Keratinocyte (primary cell): ENCODE results near the gene CNGA3. TPM values are rescaled to one million over a fixed set of nuclear protein-coding genes. Genes with fewer than 3 reads are reported as not detected.
"Not testable (repeated sequence)": the region's sequence is repeated elsewhere in the genome, so short reads cannot be mapped to it uniquely, and the experiment has no call there.

Source experiments
- DNase-seq: peaks from one replicate; pipeline ENCODE4 v3.0.0-alpha.2; 2011; ENCODE audit warnings: low read depth, missing footprints, low spot score
- FAIRE-seq: peaks from 2 replicates; lab custom pipeline; 2011; peaks lifted over from hg19 to GRCh38; lab: Jason Lieb, UNC
- H2AFZ ChIP-seq: 2 replicates; pipeline ENCODE4 v1.6.0; 2012; ENCODE audit warnings: low read length, control low read depth, inconsistent platforms; ENCODE audit not compliant: control insufficient read depth
- H3K27ac ChIP-seq: 2 replicates; pipeline ENCODE4 v1.5.1; 2011; ENCODE audit warnings: low read length; ENCODE audit not compliant: control insufficient read depth, insufficient read depth
- H3K27me3 ChIP-seq: 3 replicates; pipeline ENCODE4 v1.6.0; 2011; ENCODE audit warnings: low read length; ENCODE audit not compliant: control insufficient read depth, insufficient read depth; ENCODE audit errors: extremely low read depth
- H3K36me3 ChIP-seq, 2 experiments: 2 replicates in 1 of 2; 3 replicates in 1 of 2; pipeline ENCODE4 v1.5.1; 2011; ENCODE audit warnings: low read length in 2 of 2, mild to moderate bottlenecking in 1 of 2; ENCODE audit not compliant: control insufficient read depth in 2 of 2, insufficient read depth in 2 of 2; ENCODE audit errors: extremely low read depth in 1 of 2
- H3K4me1 ChIP-seq: 3 replicates; pipeline ENCODE4 v1.5.1; 2011; ENCODE audit warnings: low read length; ENCODE audit not compliant: control insufficient read depth, insufficient read depth; ENCODE audit errors: extremely low read depth
- H3K4me2 ChIP-seq: 3 replicates; pipeline ENCODE4 v1.6.0; 2011; ENCODE audit warnings: low read depth, low read length; ENCODE audit not compliant: control insufficient read depth, insufficient read depth; ENCODE audit errors: extremely low read depth
- H3K4me3 ChIP-seq, 3 experiments: fragments of 200-600 bp in 1 of 3; sonication (generic) in 1 of 3; 2 replicates in 2 of 3; 3 replicates in 1 of 3; pipeline ENCODE4 v1.5.1; 2011 to 2016; ENCODE audit warnings: low read length in 3 of 3, mild to moderate bottlenecking in 3 of 3, control low read depth in 2 of 3, inconsistent platforms in 1 of 3, low read depth in 1 of 3, mixed read lengths in 1 of 3, mixed run types in 1 of 3, moderate library complexity in 1 of 3; ENCODE audit not compliant: control insufficient read depth in 2 of 3, insufficient read depth in 2 of 3; ENCODE audit errors: extremely low read depth in 1 of 3
- H3K79me2 ChIP-seq: 2 replicates; pipeline ENCODE4 v1.6.0; 2012; ENCODE audit warnings: low read length; ENCODE audit not compliant: control insufficient read depth, insufficient read depth
- H3K9ac ChIP-seq: 3 replicates; pipeline ENCODE4 v1.6.0; 2011; ENCODE audit warnings: low read length; ENCODE audit not compliant: control insufficient read depth, insufficient read depth; ENCODE audit errors: extremely low read depth
- H3K9me1 ChIP-seq: 3 replicates; pipeline ENCODE4 v1.6.0; 2011; ENCODE audit warnings: low read length; ENCODE audit not compliant: control insufficient read depth, insufficient read depth; ENCODE audit errors: extremely low read depth
- H3K9me3 ChIP-seq: 2 replicates; pipeline ENCODE4 v1.5.1; 2012; ENCODE audit warnings: low read depth, low read length; ENCODE audit not compliant: control insufficient read depth
- H4K20me1 ChIP-seq: 3 replicates; pipeline ENCODE4 v1.6.0; 2011; ENCODE audit warnings: low read length; ENCODE audit not compliant: control insufficient read depth, insufficient read depth; ENCODE audit errors: extremely low read depth
- EZH2 ChIP-seq: IDR thresholded peaks from one replicate; pipeline ENCODE4 v1.6.1; 2012; ENCODE audit warnings: inconsistent platforms, mild to moderate bottlenecking, low read length, moderate library complexity
- dilution Hi-C: fragments of 300-500 bp; cut with MboI; formaldehyde crosslinking; loops from one replicate; pipeline ENCODE4 v1.7.0; 2020; ENCODE audit warnings: low sequenced_read_pairs; ENCODE audit not compliant: extremely low pct_ligation_motif_present
- polyA plus RNA-seq, 5 experiments: library from polyadenylated mRNA; depleted of rRNA in 3 of 5; stranded (reverse) in 3 of 5; stranded (forward) in 1 of 5; unstranded in 1 of 5; fragments of >200 nt; gene quantifications; 1 replicate in 1 of 5; 2 replicates in 3 of 5; 3 replicates in 1 of 5; pipeline versions ENCODE4 v1.2.1 to v1.2.3, GENCODE V29; 2011 to 2012; ENCODE audit warnings: missing spikeins in 2 of 5, low read depth in 1 of 5, low replicate concordance in 1 of 5
- TF ChIP-seq, protein P1 (sequence below), 3 experiments: IDR thresholded peaks in 1 of 3; conservative IDR thresholded peaks in 1 of 3; optimal IDR thresholded peaks in 1 of 3; 2 replicates in 2 of 3; 3 replicates in 1 of 3; pipeline versions ENCODE3 to v1.5.1; 2011; ENCODE audit warnings: low read length in 3 of 3, mild to moderate bottlenecking in 3 of 3, moderate library complexity in 2 of 3, control low read depth in 1 of 3, inconsistent platforms in 1 of 3; ENCODE audit not compliant: insufficient read depth in 2 of 3; ENCODE audit errors: extremely low read depth in 1 of 3

Gene CNGA3
- polyA plus RNA-seq, 1 donor (not counting 4 experiments of a cell fraction or from before 2014, with no cell fraction given) = 0.01 TPM

GRCh38 chr2:98408155-98408554 is 61.9 kb downstream of the CNGA3 start:
- Histone ChIP-seq H3K27me3 (peaks cover 3% of the 10 kb centered on the region), H3K4me2 (no peak overlapping the region), H3K9ac (no peak overlapping the region), H3K27ac (no peak overlapping the region), H3K36me3 (no peaks in the 10 kb centered on the region), H3K4me1 (no peaks in the 10 kb centered on the region), H2AFZ (no peak overlapping the region), H4K20me1 (no peaks in the 10 kb centered on the region), H3K79me2 (no peaks in the 10 kb centered on the region), H3K9me1 (no peaks in the 10 kb centered on the region), H3K4me3 (no peak overlapping the region), H3K9me3 (no peaks in the 10 kb centered on the region)
- TF ChIP-seq, protein P1, sequence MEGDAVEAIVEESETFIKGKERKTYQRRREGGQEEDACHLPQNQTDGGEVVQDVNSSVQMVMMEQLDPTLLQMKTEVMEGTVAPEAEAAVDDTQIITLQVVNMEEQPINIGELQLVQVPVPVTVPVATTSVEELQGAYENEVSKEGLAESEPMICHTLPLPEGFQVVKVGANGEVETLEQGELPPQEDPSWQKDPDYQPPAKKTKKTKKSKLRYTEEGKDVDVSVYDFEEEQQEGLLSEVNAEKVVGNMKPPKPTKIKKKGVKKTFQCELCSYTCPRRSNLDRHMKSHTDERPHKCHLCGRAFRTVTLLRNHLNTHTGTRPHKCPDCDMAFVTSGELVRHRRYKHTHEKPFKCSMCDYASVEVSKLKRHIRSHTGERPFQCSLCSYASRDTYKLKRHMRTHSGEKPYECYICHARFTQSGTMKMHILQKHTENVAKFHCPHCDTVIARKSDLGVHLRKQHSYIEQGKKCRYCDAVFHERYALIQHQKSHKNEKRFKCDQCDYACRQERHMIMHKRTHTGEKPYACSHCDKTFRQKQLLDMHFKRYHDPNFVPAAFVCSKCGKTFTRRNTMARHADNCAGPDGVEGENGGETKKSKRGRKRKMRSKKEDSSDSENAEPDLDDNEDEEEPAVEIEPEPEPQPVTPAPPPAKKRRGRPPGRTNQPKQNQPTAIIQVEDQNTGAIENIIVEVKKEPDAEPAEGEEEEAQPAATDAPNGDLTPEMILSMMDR (optimal IDR thresholded peaks at IDR 0.05 in 1 of 3, IDR thresholded peaks at IDR 0.05 in 1 of 3, conservative IDR thresholded peaks at IDR 0.05 in 1 of 3; ENCODE audit: extremely low read depth in 1 of 3, insufficient read depth in 2 of 3, low read length in 3 of 3) = no peak
- TF ChIP-seq EZH2 = no peak
- FAIRE-seq (no peak), DNase-seq (no peak)
- dilution Hi-C loops = no loop called here

DNA sequence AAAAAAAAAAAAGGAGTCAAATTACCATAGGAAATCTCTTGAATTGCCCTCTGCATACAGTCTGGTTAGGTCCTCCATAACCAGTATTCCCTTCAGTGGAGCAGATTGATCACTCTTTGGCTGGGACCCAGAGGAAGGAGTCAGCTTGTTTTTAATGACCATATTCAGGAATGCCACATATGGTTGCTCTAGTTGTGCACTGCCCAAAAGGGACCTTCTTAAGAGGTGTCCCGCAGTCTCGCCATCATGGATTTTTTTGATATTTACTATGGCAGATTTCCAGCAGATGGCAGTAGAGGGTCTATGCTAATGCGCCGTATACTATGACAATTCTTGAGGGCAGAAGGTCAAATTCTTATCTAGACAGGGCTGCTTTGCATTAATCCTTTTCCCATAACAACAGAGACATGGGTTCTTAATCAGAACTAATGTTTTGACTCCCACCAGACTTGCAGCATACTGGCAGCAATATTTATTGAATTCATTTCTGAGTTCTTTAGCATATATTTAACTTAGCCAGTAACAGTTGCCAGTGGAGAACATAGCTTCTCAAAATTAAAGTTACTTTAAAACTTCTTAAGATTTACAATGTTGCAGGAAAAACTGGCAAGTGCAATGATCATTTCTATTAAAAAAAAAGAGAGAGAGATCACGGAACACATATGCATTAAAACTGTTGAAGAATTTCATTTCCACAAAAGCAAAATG is 66.6 kb downstream of the CNGA3 start:
- H3K4me3 ChIP-seq = no peak overlapping the region
- no peaks in the 10 kb centered on the region for H3K79me2 ChIP-seq
- TF ChIP-seq, protein P1 (optimal IDR thresholded peaks at IDR 0.05 in 1 of 3, IDR thresholded peaks at IDR 0.05 in 1 of 3, conservative IDR thresholded peaks at IDR 0.05 in 1 of 3; ENCODE audit: extremely low read depth in 1 of 3, insufficient read depth in 2 of 3, low read length in 3 of 3) = peak; percentile 55 to 68 (median 60)
- TF ChIP-seq EZH2 = no peak
- dilution Hi-C loops = no loop called here
- no peak overlapping the region for H2AFZ ChIP-seq
- H3K27me3 ChIP-seq = no peaks in the 10 kb centered on the region
- no peaks in the 10 kb centered on the region for H3K9me3 ChIP-seq
- no peak overlapping the region for H3K27ac ChIP-seq
- H3K4me1 ChIP-seq = no peaks in the 10 kb centered on the region
- H3K9ac ChIP-seq = no peak overlapping the region
- H3K9me1 ChIP-seq = no peaks in the 10 kb centered on the region
- no peaks in the 10 kb centered on the region for H4K20me1 ChIP-seq
- no peaks in the 10 kb centered on the region for H3K36me3 ChIP-seq
- FAIRE-seq = no peak
- H3K4me2 ChIP-seq = no peak overlapping the region
- DNase-seq = no peak

- H3K79me2 ChIP-seq, H3K27ac ChIP-seq, FAIRE-seq, H3K36me3 ChIP-seq, H2AFZ ChIP-seq, H3K9me1 ChIP-seq, H4K20me1 ChIP-seq, dilution Hi-C loops, H3K9me3 ChIP-seq, H3K4me1 ChIP-seq, DNase-seq, H3K9ac ChIP-seq, H3K4me2 ChIP-seq, H3K27me3 ChIP-seq, H3K4me3 ChIP-seq: not testable (repeated sequence)
Observed at GRCh38 chr2:98414246-98414645, 68.0 kb downstream of the CNGA3 start.
